PC-9 (cell line): ENCODE results near the gene RAB26.

Experiments used
- CTCF ChIP-seq: fragments of 200-600 bp; sonication (generic); conservative IDR thresholded peaks from 2 replicates; pipeline ENCODE4 v1.6.1; 2017; ENCODE audit warnings: mixed run types, antibody characterized with exemption, mild to moderate bottlenecking, moderate library complexity
- EZH2 ChIP-seq: fragments of 200-600 bp; sonication (generic); IDR thresholded peaks from 2 replicates; pipeline ENCODE4 v1.8.0; 2017; ENCODE audit warnings: antibody characterized with exemption, low read depth

GRCh38 chr16:2188395-2188794 lies 40.0 kb downstream of the RAB26 start:
- TF ChIP-seq CTCF (no peak), EZH2 (no peak)
